Kidney (tissue), 14 donors: Measurements from ENCODE around the gene RHBDF2. TPM values are rescaled to one million over a fixed set of nuclear protein-coding genes. Genes with fewer than 3 reads are reported as not detected.
A peak's percentile ranks its signal among the peaks of the same experiment; 100 is the strongest.

Experiments
- DNase-seq, 5 donors: peaks; one replicate each; pipeline ENCODE4 v3.0.0-alpha.2; 2013 to 2020
- FAIRE-seq: peaks from 2 replicates; lab custom pipeline; 2012; peaks lifted over from hg19 to GRCh38; lab: Jason Lieb, UNC
- H3K27ac ChIP-seq, 2 donors: one replicate each; pipeline ENCODE4 v1.7.0; 2013; ENCODE audit warnings: low read depth in 2 of 2, low read length in 2 of 2, inconsistent platforms in 1 of 2
- H3K27me3 ChIP-seq: one replicate; pipeline ENCODE4 v1.7.1; 2013; ENCODE audit warnings: low read length, inconsistent platforms; ENCODE audit not compliant: control insufficient read depth, insufficient read depth
- H3K36me3 ChIP-seq, 3 donors: one replicate each; pipeline versions ENCODE4 v1.7.0 to v1.7.1; 2013; ENCODE audit warnings: low read length in 3 of 3, control low read depth in 1 of 3, inconsistent platforms in 1 of 3; ENCODE audit not compliant: insufficient read depth in 3 of 3, control insufficient read depth in 2 of 3
- H3K4me1 ChIP-seq, 3 donors: one replicate each; pipeline versions ENCODE4 v1.7.0 to v1.7.1; 2013; ENCODE audit warnings: low read length in 3 of 3, inconsistent platforms in 1 of 3, low read depth in 1 of 3; ENCODE audit not compliant: control insufficient read depth in 2 of 3, insufficient read depth in 2 of 3
- H3K4me3 ChIP-seq, 3 donors: one replicate each; pipeline versions ENCODE4 v1.7.0 to v1.8.1; 2013; ENCODE audit warnings: low read length in 3 of 3, control low read depth in 1 of 3, inconsistent platforms in 1 of 3
- H3K9ac ChIP-seq, 3 donors: one replicate each; pipeline versions ENCODE4 v1.7.0 to v1.7.1; 2013; ENCODE audit warnings: low read length in 3 of 3, control low read depth in 1 of 3, inconsistent platforms in 1 of 3
- H3K9me3 ChIP-seq, 3 donors: one replicate each; pipeline versions ENCODE4 v1.7.0 to v1.7.1; 2013; ENCODE audit warnings: low read length in 3 of 3, control low read depth in 1 of 3, inconsistent platforms in 1 of 3; ENCODE audit not compliant: control insufficient read depth in 2 of 3, insufficient read depth in 1 of 3
- intact Hi-C: fragments of 100-400 bp; cut with DNase I; formaldehyde crosslinking; loops from one replicate; pipeline ENCODE4 v1.11.1; 2022
- polyA plus RNA-seq: library from polyadenylated mRNA; stranded (reverse); fragments of 350-450 nt; fragmentation: Illumina TruSeq; extraction: RNeasy Lipid Tissue Mini Kit (QIAGEN cat#74804); gene quantifications from one replicate; pipeline ENCODE4 v1.2.3, GENCODE V29; 2014; ENCODE audit warnings: low read depth, low replicate concordance; ENCODE audit not compliant: insufficient read depth
- total RNA-seq: library from RNA; stranded (reverse); fragmentation: NEBNext Ultra II Directional; extraction: Animal tissue kit (Norgen Biotek cat#: 25700); gene quantifications from one replicate; pipeline ENCODE4 v1.2.1, GENCODE V29; 2021
- TF ChIP-seq, protein P1 (sequence below): IDR thresholded peaks from 3 replicates; pipeline ENCODE4 v1.5.1; 2012; ENCODE audit warnings: mild to moderate bottlenecking, moderate library complexity, borderline replicate concordance; ENCODE audit not compliant: insufficient read depth; ENCODE audit errors: extremely low read depth
- donor health status: control.
- donor health status: control.
- donor health status: control.
- donor health status: control.
- donor health status: control.
- donor health status: DM: yes; HTN: yes; CAD: no.
- donor health status: Normal renal cell carcinoma (clear cell type).

The RHBDF2 gene
- total and polyA plus RNA-seq, 2 donors from 2014 or later, result 6.8 to 58.6 TPM

DNA sequence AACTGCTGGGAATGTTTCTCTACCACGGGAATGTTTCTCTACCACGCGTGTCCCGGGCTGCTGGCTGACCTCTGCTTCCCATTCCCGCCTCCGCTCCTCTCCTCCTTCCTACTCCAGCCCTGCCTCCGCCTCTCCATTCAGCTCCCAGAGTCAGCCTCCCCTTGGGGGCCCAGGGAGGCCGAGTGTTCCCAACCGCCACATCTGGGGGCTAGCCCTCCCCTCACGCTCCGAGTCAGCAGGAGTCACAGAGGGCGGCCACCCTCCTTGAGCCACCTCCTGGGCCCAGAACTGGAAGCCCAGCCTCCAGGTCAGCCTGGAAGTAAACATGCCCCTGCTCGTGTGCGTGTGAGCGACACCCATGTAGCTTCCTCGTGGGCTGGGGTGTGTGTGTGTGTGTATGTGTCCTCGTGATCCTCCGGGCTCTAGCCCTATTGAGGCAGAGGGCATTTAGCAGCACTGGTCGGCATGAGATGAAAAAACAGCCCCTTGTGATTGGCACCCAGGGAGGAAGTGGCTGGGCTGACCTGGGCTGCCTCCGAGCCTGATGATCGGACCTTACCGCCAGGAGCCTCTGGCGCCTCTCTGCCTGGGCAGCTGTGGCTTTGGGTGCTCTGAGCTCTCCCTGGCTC is 29.0 kb upstream of the RHBDF2 start:
- no peaks in the 10 kb centered on the region for H3K36me3 ChIP-seq
- TF ChIP-seq, protein P1, sequence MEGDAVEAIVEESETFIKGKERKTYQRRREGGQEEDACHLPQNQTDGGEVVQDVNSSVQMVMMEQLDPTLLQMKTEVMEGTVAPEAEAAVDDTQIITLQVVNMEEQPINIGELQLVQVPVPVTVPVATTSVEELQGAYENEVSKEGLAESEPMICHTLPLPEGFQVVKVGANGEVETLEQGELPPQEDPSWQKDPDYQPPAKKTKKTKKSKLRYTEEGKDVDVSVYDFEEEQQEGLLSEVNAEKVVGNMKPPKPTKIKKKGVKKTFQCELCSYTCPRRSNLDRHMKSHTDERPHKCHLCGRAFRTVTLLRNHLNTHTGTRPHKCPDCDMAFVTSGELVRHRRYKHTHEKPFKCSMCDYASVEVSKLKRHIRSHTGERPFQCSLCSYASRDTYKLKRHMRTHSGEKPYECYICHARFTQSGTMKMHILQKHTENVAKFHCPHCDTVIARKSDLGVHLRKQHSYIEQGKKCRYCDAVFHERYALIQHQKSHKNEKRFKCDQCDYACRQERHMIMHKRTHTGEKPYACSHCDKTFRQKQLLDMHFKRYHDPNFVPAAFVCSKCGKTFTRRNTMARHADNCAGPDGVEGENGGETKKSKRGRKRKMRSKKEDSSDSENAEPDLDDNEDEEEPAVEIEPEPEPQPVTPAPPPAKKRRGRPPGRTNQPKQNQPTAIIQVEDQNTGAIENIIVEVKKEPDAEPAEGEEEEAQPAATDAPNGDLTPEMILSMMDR, result no peak
- no peaks in the 10 kb centered on the region for H3K27me3 ChIP-seq
- peak overlapping the region; percentile 94 for H3K27ac ChIP-seq
- intact Hi-C loops, result no loop called here
- H3K4me1 ChIP-seq, result peaks cover 3 to 40% (median 15%) of the 10 kb centered on the region in 3 donors
- H3K9ac ChIP-seq, result peak overlapping the region in 1 of 3 donors; percentile 46
- H3K9me3 ChIP-seq, result no peaks in the 10 kb centered on the region
- FAIRE-seq (no peak), DNase-seq (peak in 2 of 5 donors; percentile 51 to 92)
- H3K4me3 ChIP-seq, result no peak overlapping the region

DNA sequence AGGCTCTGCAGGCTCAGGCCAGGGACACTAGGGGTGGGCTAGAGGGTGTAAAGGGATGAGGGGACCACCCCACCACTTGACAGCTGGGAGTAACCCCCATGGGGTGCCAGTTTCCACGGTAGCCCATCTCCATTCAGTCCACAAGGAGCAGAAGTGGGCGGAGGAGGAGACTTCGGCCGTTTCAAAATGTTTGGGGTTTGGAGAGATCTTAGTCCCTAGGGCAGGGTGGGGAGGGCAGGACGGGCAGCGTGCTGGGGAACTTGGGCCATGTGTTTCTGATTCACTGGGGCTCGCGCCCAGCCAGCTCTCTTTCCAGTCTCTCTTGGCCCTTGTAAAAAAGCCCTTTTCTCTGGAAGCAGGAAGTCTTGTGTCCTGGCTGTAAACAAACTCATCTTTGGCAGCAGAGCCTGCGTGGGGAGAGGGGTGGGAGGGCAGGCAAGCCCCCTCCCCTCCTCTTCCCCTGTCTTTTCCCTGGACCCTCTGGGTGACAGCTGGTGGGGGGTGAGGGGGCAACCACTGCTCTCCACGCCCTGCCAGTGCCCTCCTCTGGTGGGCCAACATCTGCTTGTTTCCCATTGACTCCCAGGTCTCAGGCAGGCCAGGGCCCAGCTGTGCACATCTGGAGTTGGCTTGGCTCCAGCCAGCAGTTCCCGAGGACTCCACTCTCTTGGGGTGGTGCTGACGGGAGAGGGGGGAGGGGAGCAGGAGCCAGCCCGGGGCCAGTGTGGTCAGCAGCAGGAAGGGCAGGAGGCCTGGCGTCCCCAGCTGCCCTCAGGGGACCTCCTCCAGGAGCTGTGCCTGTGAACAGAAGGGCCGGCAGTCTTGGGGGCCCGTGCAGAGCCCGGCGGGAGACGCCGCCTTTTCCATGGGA is 28.2 kb upstream of the RHBDF2 start:
- intact Hi-C loops, result no loop called here
- H3K36me3 ChIP-seq, result no peaks in the 10 kb centered on the region
- FAIRE-seq (no peak), DNase-seq (peak; percentile 80 to 95 (median 88))
- H3K4me1 ChIP-seq, result peaks cover 3 to 42% (median 15%) of the 10 kb centered on the region in 3 donors
- TF ChIP-seq, protein P1, result no peak
- H3K9ac ChIP-seq, result peak overlapping the region in 1 of 3 donors; percentile 40
- no peaks in the 10 kb centered on the region for H3K27me3 ChIP-seq
- no peak overlapping the region for H3K4me3 ChIP-seq
- no peaks in the 10 kb centered on the region for H3K9me3 ChIP-seq
- peak overlapping the region; percentile 94 for H3K27ac ChIP-seq

DNA sequence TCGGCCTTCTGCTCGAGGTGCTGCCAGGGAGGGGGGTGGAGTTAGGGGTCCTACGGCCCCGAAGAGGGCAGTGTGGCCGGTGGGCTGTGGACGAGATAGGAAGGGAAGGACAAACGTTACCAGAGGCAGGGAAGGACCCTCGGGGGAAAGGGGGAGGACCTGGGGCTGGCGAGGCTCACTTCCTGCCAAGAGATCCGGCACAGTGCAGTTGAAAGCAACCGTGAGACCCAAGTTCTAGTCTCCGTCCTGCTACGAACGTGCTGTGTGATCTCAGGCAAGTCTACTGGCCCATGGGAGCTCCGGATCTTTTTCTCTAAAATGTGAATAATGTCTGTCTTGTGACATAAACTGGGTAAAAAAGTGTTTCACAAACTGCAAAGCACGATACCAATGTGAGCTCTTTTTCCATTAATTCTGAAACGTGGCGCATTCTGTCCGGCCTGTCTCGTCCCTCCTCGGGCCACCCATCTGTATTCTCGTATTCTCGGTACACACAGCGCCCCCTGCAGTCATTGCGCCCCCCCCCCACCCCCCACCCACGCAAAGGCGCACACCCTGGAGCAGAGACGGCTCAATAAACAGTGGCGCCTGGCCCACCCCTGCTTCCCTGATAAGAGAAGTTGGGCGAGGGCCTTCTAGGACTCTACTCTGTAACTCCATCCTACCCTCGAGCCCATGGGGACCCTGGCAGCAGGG is 27.5 kb upstream of the RHBDF2 start:
- FAIRE-seq (no peak), DNase-seq (peak in 2 of 5 donors; percentile 67 to 81)
- no peak overlapping the region for H3K4me3 ChIP-seq
- no peaks in the 10 kb centered on the region for H3K27me3 ChIP-seq
- TF ChIP-seq, protein P1, result no peak
- H3K27ac ChIP-seq, result peak overlapping the region; percentile 94
- no peaks in the 10 kb centered on the region for H3K36me3 ChIP-seq
- H3K9ac ChIP-seq, result peak overlapping the region in 1 of 3 donors; percentile 46
- intact Hi-C loops, result no loop called here
- no peaks in the 10 kb centered on the region for H3K9me3 ChIP-seq
- peaks cover 3 to 43% (median 15%) of the 10 kb centered on the region in 3 donors for H3K4me1 ChIP-seq
